GM18526 (cell line): ENCODE measurements around the gene PPP1R18.
A peak's percentile ranks its signal among the peaks of the same experiment; 100 is the strongest.

Experiments used
- POLR2A ChIP-seq: IDR thresholded peaks from 3 replicates; pipeline ENCODE4 v1.6.1; 2011; ENCODE audit not compliant: insufficient read length; ENCODE audit errors: extremely low read depth

Gene PPP1R18, protein sequence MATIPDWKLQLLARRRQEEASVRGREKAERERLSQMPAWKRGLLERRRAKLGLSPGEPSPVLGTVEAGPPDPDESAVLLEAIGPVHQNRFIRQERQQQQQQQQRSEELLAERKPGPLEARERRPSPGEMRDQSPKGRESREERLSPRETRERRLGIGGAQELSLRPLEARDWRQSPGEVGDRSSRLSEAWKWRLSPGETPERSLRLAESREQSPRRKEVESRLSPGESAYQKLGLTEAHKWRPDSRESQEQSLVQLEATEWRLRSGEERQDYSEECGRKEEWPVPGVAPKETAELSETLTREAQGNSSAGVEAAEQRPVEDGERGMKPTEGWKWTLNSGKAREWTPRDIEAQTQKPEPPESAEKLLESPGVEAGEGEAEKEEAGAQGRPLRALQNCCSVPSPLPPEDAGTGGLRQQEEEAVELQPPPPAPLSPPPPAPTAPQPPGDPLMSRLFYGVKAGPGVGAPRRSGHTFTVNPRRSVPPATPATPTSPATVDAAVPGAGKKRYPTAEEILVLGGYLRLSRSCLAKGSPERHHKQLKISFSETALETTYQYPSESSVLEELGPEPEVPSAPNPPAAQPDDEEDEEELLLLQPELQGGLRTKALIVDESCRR

DNA sequence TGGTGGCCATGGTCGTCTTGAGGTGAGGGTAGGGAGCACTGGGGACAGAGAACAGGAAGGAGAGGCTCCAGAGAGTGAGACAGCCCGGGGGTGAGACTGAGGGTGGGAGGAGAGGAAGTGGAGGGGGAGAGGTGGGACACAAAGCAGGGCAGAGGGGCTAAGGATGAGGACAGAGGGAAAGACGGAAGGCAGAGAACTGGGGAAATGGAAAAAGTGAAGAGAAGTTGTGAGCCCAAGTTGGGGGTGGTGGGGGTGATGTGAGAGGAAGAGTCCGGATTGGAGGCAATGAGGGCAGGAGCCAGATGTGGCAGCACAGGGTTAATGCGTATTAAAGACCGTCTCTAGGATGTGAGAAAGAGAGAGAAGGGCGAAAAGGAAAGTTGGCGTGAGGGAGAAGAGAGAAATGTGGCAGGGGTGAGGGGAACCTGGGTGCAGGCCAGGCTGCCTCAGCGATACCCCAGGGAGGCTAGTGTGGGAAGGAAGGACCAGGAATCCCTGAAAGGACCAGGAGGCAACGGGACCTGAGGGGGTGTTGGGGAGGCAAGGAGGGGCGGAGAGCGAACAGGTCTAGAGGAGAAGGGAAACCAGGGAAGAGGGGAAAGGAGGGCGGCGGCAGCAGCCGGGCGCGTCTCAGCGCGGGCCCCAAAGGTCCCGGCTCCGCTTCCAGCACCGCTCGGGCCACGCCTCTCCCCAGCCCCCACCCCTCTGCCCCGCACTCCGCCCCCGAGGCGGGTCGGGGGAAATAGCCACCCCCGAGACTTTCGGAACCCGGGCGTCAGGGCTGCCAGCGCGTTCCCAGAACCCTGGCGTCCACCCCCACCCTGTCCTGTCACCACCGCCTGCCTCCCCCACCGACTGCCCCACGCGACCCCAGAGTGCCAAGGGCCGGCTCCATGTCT lies at the start of gene PPP1R18:
Gene PPP1R18 (minus strand): TSS at position 637 of the 899 bp plus-strand sequence. CDS start 627 bp downstream, at position 10.
- peak; percentile 65 for TF ChIP-seq POLR2A

DNA sequence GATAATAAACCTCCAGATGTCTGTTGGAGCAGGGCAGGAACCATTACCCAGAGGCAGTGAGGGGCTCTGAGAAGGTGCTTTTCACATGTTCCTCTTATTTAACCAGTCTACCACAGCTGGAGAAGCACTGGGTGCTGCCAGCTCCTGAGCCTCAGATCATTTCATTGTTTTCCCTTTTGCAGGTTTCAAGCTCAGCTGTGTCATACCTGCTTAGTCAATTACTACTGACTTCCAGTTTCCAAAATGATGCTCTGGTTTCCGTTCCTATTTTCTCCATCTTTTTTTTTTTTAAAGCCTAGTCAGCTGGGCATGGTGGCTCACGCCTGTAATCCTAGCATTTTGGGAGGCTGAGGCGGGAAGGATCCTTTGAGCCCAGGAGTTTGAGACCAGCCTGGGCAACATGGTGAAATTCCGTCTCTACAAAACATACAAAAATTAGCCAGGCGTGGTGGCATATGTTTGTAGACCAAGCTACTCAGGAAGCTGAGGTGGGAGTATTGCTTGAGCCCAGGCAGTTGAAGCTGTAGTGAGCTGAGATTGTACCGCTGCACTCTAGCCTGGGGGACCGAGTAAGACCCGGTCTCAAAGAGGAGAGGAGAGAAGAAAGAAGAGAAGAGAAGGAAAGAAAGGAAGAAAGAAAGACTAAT lies 49.3 kb upstream of the PPP1R18 start:
- TF ChIP-seq POLR2A, result no peak

DNA sequence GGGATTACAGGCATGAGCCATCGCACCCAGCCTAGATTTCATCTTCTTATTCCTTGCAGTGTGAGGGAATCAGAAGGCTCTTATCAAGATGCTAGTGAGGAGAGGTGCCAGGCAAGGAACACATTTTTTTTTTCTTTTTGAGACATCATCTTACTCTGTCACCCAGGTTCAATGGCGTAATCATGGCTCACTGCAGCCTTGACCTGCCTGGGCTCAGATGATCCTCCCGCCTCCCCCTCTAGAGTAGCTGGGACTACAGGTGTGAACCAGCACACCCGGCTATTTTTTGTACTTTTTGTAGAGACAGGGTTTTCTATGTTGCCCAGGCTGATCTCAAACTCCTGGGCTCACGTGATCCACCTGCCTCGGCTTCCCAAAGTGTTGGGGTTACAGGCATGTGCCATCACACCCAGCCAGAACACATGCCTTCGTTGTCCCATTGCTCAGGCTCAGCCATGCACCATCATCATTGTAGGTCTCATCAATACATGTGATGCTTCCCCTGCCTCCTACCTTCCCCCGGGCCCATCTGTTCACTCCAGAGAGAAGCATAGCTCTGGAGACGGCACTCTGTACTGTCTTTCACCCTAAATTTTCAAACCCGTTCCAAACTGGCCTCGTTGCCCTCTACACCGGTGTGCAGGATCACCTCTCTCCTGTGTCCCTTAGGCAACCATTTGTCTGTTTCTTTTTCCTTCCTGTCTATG lies 45.9 kb upstream of the PPP1R18 start:
- TF ChIP-seq POLR2A, result no peak

DNA sequence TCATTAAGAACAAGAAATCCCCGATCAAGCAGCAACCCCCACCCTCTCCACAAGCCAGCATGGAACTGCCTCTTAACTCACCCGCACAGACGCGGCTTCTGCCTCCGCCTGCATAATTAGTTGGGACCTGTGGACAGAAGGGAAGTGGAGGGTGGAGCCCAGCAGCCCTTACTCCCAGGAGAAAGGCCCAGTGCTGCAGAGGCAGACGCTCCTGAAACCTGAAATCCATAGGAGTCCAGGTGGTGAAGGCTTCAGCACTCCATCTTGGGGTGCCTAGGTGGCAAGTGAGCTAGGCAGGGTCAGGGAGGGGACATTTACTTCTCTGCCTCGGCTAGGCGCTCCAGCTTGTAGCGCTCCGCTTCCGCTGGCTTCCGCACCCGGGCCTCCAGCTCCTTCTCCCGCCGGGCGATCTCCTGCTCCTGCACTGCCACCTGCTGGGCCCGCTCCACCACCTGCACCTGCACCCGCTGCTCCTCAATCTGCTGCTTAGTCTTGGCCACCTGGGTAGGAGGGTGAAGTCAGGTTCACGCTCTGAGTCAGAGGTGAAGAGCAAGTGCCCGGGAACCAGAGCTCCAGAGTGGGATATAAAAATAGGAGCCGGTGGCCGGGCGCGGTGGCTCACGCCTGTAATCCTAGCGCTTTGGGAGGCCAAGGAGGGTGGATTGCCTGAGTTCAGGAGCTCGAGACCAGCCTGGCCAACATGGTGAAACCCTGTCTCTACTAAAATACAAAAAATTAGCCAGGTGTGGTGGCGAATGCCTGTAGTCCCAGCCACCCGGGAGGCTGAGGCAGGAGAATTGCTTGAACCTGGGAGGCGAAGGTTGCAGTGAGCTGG lies 44.4 kb upstream of the PPP1R18 start:
- no peak for TF ChIP-seq POLR2A

DNA sequence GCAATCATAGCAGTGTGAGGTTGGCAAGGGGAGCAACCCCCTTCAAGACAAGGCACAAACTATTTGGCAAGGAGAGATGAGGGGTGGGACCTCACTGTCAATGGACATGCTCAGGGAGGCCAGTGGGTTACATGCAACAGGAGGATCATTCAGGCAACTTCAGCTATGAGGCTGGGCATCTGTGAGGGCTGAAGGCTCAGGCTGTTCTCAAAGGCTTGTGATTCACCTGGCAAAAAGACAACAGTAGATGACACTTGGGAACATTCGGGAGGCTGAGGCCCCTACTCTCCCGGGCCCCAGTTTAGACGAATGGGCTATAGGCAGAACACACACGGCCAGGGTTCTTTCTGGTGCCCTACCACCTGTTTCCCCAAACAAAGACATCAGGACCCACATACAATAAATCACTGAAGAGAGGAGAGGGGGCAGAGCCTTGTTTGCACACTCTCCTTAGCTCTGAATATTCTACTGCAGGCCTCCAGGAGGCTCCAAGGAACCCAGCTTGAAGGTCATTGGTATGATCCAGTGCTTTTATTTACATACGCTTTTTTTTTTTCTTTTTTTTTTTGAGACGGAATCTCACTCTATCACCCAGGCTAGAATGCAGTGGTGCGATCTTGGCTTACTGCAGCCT lies 41.6 kb upstream of the PPP1R18 start:
- no peak for TF ChIP-seq POLR2A

DNA sequence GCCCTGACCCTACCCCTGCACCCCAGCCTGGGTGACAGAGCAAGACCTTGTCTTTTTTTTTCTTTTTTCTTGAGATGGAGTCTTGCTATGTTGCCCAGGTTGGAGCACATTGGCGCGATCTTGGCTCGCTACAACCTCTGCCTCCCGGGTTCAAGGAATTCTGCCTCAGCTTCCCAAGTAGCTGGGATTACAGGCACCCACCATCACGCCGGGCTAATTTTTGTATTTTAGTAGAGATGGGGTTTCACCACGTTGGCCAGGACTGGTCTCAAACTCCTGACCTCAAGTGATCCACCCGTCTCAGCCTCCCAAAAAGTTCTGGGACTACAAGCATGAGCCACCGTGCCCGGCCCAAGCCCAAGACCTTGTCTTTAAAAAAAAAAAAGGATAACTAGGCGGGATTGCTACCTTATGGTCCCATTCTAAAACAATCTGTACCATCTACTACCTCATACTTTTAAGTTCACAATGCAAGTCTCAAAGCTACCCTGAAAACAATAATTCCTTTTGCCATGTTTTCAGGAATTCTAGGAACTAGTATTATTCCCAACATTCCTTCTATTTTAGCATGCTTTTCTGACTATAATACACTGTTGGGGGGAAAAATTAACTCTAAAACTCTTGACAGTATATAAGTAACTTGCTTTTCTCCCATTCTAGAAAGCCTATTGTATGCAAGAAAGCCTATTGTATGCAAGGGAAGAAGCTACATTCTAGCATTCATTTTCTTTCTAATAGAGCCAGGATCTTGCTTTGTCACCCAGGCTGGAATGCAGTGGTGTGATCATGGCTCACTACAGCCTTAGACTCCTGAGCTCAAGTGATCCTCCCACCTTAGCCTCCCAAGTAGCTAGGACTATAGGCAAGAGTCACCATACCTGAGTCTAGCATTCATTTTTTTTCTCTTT lies 40.3 kb upstream of the PPP1R18 start:
- no peak for TF ChIP-seq POLR2A

DNA sequence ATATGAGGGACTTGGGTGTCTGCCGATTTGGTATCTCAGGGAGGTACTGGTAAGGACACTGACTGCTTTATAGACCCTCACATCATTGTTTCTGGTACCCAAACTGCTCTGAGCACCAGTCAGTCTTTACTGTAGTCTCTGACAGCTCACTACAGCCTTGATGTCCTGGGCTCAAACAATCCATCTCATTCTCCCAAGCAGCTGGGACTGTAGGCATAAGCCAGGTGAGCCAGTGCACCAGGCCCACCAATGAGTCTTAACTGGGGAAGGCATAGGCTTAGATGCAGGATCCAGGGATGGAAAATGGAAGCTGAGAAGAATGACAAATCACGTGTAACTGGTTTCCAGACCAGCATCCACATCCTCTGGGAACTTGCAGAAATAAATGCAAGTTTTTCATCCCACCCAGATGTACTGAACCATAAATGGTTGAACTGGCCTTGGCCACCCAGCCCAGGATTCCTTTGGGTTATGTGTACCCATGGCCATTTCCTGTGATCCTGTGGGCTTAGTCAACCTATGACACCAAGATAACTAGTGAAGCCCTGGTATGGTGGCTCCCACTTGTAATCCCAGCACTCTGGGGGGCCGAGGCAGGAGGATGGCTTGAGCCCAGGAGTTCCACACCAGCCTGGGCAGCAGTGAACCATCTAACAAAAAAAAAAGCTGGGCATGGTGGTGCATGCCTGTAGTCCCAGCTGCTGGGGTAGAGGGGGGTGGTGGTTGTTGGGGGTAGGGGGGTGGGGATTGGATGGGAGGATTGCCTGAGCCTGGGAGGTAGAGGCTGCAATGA lies 39.5 kb upstream of the PPP1R18 start:
- TF ChIP-seq POLR2A, result no peak

DNA sequence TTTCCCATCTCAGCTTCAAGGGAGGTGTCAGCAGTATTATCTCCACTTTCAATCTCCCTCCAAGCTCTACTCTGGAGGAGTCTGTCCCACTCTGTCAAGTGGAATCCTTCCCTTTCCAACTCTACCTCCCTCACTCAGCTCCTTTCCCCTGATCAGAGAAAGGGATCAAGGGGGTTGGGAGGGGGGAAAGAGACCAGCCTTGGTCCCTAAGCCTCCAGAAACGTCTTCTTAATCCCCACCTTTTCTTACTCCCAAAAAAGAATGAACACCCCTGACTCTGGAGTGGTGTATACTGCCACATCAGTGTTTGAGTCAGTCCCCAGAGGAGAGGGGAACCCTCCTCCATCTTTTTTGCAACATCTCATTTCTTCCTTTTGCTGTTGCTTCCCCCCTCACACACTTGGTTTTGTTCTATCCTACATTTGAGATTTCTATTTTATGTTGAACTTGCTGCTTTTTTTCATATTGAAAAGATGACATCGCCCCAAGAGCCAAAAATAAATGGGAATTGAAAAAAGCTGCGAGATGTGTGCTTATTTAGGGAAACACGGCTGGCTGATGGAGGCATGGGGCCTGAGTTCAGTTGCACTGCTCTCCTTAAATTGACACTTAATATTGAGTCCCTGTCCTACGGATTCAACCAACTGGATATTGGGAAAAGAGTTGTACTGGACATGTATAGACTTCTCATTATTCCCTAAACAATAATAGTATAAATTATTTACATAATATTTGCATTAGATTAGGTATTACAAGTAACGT lies 38.6 kb upstream of the PPP1R18 start:
- TF ChIP-seq POLR2A, result no peak

DNA sequence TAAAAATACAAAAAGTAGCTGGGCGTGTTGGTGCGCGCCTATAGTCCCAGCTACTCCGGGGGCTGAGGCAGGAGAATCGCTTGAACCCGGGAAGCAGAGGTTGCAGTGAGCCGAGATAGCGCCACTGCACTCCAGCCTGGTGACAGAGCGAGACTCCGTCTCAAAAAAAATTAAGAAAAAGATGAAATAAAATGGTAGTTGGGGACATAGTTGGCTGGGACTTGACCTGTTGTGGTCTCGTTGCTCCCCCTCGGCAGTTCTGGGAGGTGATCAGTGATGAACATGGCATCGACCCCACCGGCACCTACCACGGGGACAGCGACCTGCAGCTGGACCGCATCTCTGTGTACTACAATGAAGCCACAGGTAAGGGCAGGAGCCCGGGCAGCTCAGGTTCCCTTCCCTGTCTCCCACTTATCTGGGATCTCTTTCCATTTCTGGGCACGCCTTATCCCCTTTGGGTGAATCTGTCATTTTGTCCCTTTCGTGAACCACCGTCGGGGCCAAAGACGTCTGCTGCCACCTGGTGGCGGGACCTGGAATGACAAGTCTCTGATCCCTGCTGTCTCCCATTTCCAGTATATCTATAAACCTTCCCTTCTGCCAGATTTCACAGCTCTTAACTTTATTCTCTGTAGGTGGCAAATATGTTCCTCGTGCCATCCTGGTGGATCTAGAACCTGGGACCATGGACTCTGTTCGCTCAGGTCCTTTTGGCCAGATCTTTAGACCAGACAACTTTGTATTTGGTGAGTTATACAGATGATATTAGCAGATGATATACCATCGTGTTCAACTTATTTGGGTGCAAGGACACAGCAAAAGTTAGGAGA lies 36.1 kb upstream of the PPP1R18 start:
- peak; percentile 32 for TF ChIP-seq POLR2A
